HUES48 (cell line): ENCODE results near the gene ZFAND4.
A peak's percentile ranks its signal among the peaks of the same experiment; 100 is the strongest.
"Not testable (repeated sequence)": the region's sequence is repeated elsewhere in the genome, so short reads cannot be mapped to it uniquely, and the experiment has no call there.

Experiments used
- H3K27ac ChIP-seq: one replicate; pipeline ENCODE4 v1.7.0; 2013; ENCODE audit warnings: low read depth, low read length, inconsistent platforms
- H3K27me3 ChIP-seq: 2 replicates; pipeline ENCODE4 v1.6.1; 2013; ENCODE audit warnings: mild to moderate bottlenecking, low read length; ENCODE audit not compliant: control insufficient read depth, insufficient read depth
- H3K36me3 ChIP-seq: 2 replicates; pipeline ENCODE4 v1.6.1; 2013; ENCODE audit warnings: low read length; ENCODE audit not compliant: control insufficient read depth, insufficient read depth
- H3K4me1 ChIP-seq: 2 replicates; pipeline ENCODE4 v1.6.1; 2013; ENCODE audit warnings: mild to moderate bottlenecking, low read length; ENCODE audit not compliant: control insufficient read depth, insufficient read depth
- H3K4me3 ChIP-seq: 2 replicates; pipeline ENCODE4 v1.5.1; 2013; ENCODE audit warnings: mild to moderate bottlenecking, low read depth, low read length
- H3K9ac ChIP-seq: 2 replicates; pipeline ENCODE4 v1.6.1; 2013; ENCODE audit warnings: mild to moderate bottlenecking, low read depth, low read length, moderate library complexity
- H3K9me3 ChIP-seq: 2 replicates; pipeline ENCODE4 v1.6.1; 2013; ENCODE audit warnings: low read length; ENCODE audit not compliant: control insufficient read depth, insufficient read depth

ZFAND4 gene

GRCh38 chr10:45575032-45575761, 97.4 kb downstream of the ZFAND4 start:
- H3K27me3 ChIP-seq, H3K9me3 ChIP-seq, H3K36me3 ChIP-seq, H3K4me3 ChIP-seq, H3K9ac ChIP-seq: not testable (repeated sequence)
- H3K27ac ChIP-seq: peak overlapping the region; percentile 17
- H3K4me1 ChIP-seq: peaks cover 19% of the 10 kb centered on the region

- no peak overlapping the region for H3K4me3 ChIP-seq
- H3K9ac ChIP-seq: no peak overlapping the region
- H3K27me3 ChIP-seq: no peaks in the 10 kb centered on the region
- H3K4me1 ChIP-seq: 0 out of 2 replicates have a peak, but pooled peaks cover 2% of the 10 kb centered on the region
- H3K27ac ChIP-seq: no peak overlapping the region
- no peaks in the 10 kb centered on the region for H3K36me3 ChIP-seq
- H3K9me3 ChIP-seq: no peaks in the 10 kb centered on the region
Measured at GRCh38 chr10:45569471-45569870, 103.1 kb downstream of the ZFAND4 start.

GRCh38 chr10:45566415-45566814, 106.2 kb downstream of the ZFAND4 start:
- no peak overlapping the region for H3K27ac ChIP-seq
- H3K9me3 ChIP-seq: no peaks in the 10 kb centered on the region
- H3K27me3 ChIP-seq: no peaks in the 10 kb centered on the region
- no peaks in the 10 kb centered on the region for H3K36me3 ChIP-seq
- H3K4me3 ChIP-seq: no peak overlapping the region
- no peaks in the 10 kb centered on the region for H3K4me1 ChIP-seq
- no peak overlapping the region for H3K9ac ChIP-seq
